Upper lobe of right lung (tissue), 1 donor: Measurements from ENCODE around the gene ARID1B. TPM values are rescaled to one million over a fixed set of nuclear protein-coding genes. Genes with fewer than 3 reads are reported as not detected.

Experiments
- ATAC-seq: fragments of 200-7000 bp; cut with Tn5 transposase; one replicate; pipeline ENCODE4 v1.9.1; 2020; ENCODE audit warnings: mild to moderate bottlenecking, moderate library complexity
- DNase-seq: peaks from one replicate; pipeline ENCODE4 v3.0.0-alpha.2; 2020
- H3K27ac ChIP-seq: fragments of 200-600 bp; one replicate; pipeline ENCODE4 v1.8.0; 2022
- H3K27me3 ChIP-seq: fragments of 200-600 bp; one replicate; pipeline ENCODE4 v1.8.0; 2022; ENCODE audit warnings: mild to moderate bottlenecking
- H3K36me3 ChIP-seq: fragments of 200-600 bp; one replicate; pipeline ENCODE4 v1.8.0; 2022
- H3K4me1 ChIP-seq: fragments of 200-600 bp; one replicate; pipeline ENCODE4 v1.8.0; 2022
- H3K4me3 ChIP-seq: fragments of 200-600 bp; one replicate; pipeline ENCODE4 v1.8.0; 2022; ENCODE audit warnings: mild to moderate bottlenecking
- H3K9me3 ChIP-seq: fragments of 200-600 bp; one replicate; pipeline ENCODE4 v1.8.0; 2022
- intact Hi-C: fragments of 100-400 bp; cut with DNase I; formaldehyde crosslinking; loops from one replicate; pipeline ENCODE4 v1.11.0; 2022
- total RNA-seq: library from RNA; stranded (reverse); fragmentation: NEBNext Ultra II Directional; extraction: Animal tissue kit (Norgen Biotek cat#: 25700); gene quantifications from one replicate; pipeline ENCODE4 v1.2.1, GENCODE V29; 2021
- TF ChIP-seq, protein P1 (sequence below): fragments of 200-600 bp; IDR thresholded peaks from one replicate; pipeline ENCODE4 v1.8.0; 2022; ENCODE audit warnings: antibody characterized with exemption
- donor health status: DM: no; HTN: yes; CAD: no; lungs with severe emphysema.

The ARID1B gene
- total RNA-seq, 1 donor from 2014 or later, result 80.4 TPM

DNA sequence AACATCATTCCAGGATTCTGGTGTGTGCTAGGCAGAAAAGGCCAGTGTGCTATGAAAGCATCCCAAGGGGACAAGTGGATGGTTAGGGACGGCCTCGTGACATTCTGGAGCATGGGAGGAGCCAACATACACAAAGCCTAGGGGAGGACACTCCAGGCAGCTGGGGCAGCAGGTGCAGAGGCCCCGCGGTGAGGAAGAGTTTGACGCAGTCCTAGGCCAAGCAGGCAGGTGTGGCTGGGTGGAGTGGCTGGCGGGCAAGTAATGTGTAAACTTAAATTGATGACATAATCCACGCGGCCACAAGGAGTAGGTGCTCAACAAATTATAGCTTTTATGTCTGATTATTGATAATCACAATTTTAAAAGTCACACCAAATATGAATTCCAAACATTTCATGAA is 452.5 kb downstream of the ARID1B start:
- H3K4me1 ChIP-seq, result no peaks in the 10 kb centered on the region
- peaks cover 13% of the 10 kb centered on the region for H3K27me3 ChIP-seq
- TF ChIP-seq, protein P1, sequence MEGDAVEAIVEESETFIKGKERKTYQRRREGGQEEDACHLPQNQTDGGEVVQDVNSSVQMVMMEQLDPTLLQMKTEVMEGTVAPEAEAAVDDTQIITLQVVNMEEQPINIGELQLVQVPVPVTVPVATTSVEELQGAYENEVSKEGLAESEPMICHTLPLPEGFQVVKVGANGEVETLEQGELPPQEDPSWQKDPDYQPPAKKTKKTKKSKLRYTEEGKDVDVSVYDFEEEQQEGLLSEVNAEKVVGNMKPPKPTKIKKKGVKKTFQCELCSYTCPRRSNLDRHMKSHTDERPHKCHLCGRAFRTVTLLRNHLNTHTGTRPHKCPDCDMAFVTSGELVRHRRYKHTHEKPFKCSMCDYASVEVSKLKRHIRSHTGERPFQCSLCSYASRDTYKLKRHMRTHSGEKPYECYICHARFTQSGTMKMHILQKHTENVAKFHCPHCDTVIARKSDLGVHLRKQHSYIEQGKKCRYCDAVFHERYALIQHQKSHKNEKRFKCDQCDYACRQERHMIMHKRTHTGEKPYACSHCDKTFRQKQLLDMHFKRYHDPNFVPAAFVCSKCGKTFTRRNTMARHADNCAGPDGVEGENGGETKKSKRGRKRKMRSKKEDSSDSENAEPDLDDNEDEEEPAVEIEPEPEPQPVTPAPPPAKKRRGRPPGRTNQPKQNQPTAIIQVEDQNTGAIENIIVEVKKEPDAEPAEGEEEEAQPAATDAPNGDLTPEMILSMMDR, result no peak
- no peak for ATAC-seq
- no peaks in the 10 kb centered on the region for H3K9me3 ChIP-seq
- intact Hi-C loops, result no loop called here
- DNase-seq, result peak; percentile 23
- no peaks in the 10 kb centered on the region for H3K36me3 ChIP-seq
- H3K4me3 ChIP-seq, result no peak overlapping the region
- H3K27ac ChIP-seq, result no peak overlapping the region

DNA sequence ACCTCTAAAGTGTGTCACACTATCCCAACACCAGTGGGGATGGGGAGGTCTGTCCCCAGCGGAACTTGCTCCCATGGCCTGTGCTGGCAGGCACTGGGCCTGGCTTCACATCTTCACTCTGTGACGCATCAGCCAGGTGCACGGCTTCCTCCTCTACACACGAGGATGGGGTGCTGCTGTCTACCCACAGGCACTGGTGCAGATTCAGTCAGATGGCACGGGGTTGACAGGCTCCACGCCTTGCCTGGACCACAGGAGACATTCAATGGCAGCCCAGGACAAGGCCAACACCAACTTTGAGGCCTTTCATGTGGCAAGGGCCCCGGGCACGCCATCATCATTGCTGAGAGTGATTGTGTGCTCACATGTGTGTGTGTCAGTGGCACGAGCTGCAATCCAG is 453.7 kb downstream of the ARID1B start:
- no peak overlapping the region for H3K4me3 ChIP-seq
- H3K27me3 ChIP-seq, result peaks cover 23% of the 10 kb centered on the region
- H3K4me1 ChIP-seq, result peaks cover 8% of the 10 kb centered on the region
- no peaks in the 10 kb centered on the region for H3K36me3 ChIP-seq
- no peak for ATAC-seq
- intact Hi-C loops, result no loop called here
- TF ChIP-seq, protein P1, result no peak
- DNase-seq, result peak; percentile 40
- no peaks in the 10 kb centered on the region for H3K9me3 ChIP-seq
- no peak overlapping the region for H3K27ac ChIP-seq

DNA sequence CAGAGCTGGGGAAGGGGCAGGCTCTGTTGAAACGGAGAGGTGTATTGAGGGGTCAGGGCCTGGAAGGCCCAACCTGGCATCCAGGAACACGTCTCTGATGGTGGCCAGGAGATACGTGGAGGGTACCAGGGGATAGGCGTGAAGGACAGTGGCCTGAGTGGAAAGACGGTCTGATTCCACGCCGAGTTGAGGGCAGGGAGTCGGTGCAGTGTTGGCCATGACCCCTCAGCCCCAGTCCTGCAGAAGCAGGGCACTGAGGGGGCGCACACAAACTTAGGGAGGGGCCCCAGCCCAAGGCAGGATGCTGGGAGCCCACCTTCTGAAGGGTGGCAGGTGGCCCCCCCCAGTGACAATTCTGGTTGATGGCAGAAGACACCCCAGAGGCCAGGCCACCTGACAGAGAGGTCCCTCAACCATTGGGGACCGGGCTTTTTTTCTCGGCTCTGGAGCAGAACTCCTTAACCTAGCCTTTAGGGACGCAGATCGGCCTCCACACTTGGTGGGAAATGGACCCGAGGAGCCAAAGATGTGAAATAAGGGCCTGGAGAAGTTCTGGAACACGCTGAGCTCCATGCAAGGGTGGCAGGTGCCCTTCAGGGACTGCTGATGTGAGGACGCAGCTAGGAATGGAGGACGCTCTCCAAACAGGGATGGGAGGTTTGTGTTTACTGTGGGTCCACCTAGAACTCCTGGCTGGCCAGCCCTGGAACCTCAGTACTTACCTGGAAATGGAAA is 455.1 kb downstream of the ARID1B start:
- intact Hi-C loops, result no loop called here
- ATAC-seq, result no peak
- peaks cover 8% of the 10 kb centered on the region for H3K4me1 ChIP-seq
- H3K9me3 ChIP-seq, result no peaks in the 10 kb centered on the region
- TF ChIP-seq, protein P1, result no peak
- peaks cover 26% of the 10 kb centered on the region for H3K27me3 ChIP-seq
- peak; percentile 43 for DNase-seq
- H3K27ac ChIP-seq, result no peak overlapping the region
- H3K4me3 ChIP-seq, result no peak overlapping the region
- H3K36me3 ChIP-seq, result no peaks in the 10 kb centered on the region

DNA sequence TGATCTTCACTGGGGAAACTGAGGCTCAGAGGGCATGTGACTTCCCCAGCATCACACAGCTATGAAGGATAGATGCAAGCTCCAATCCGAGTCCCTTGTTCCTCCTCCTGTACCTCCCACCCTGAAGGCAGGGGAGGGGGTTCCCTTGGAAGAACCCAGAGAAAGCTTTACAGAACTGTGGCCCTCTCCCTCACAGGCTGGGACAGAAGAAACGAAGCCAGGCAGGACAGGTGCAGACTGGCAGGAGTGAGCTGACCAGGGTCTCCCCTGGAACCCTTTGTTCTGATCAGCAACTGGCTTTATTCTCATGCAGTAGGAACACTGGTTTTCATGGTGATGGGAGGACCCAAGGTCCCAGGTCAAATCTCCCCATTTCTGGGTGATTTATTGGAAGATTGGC is 456.0 kb downstream of the ARID1B start:
- H3K36me3 ChIP-seq, result no peaks in the 10 kb centered on the region
- H3K4me1 ChIP-seq, result peaks cover 8% of the 10 kb centered on the region
- ATAC-seq (no peak), DNase-seq (no peak)
- H3K27me3 ChIP-seq, result peaks cover 26% of the 10 kb centered on the region
- intact Hi-C loops, result no loop called here
- H3K4me3 ChIP-seq, result no peak overlapping the region
- TF ChIP-seq, protein P1, result no peak
- H3K27ac ChIP-seq, result no peak overlapping the region
- no peaks in the 10 kb centered on the region for H3K9me3 ChIP-seq

DNA sequence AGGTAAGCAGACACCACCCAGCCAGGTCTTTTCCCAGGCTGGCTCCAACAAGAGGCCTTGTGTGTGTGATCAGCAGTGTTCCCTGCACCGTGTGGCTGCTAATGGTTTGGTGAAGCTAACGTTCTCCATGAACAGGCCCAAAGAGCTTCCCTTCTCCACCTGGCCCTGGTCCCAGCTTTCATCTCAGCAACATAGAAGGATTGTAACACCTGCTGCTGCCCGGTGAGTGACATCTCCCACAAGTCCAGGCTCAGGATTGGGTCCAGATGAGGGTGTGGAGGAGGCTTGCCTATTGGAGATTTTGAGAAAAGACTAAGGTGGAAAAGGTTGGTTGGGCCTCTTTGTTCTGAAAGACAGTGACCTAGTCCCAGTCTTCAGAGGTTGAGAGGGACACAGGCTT is 456.5 kb downstream of the ARID1B start:
- Histone ChIP-seq H3K36me3 (no peaks in the 10 kb centered on the region), H3K4me3 (no peak overlapping the region), H3K27me3 (peaks cover 26% of the 10 kb centered on the region), H3K27ac (no peak overlapping the region), H3K9me3 (no peaks in the 10 kb centered on the region), H3K4me1 (peaks cover 8% of the 10 kb centered on the region)
- TF ChIP-seq, protein P1, result no peak
- ATAC-seq (no peak), DNase-seq (peak; percentile 18)
- intact Hi-C loops, result no loop called here
